NB4 (cell line): ENCODE measurements around the gene FTCDNL1.

Source experiments
- CTCF ChIP-seq: IDR thresholded peaks from one replicate; pipeline ENCODE4 v1.5.1; 2012; ENCODE audit warnings: low read depth, low read length
- POLR2A ChIP-seq: IDR thresholded peaks from 2 replicates; pipeline ENCODE4 v1.6.1; 2011; ENCODE audit warnings: mild to moderate bottlenecking; ENCODE audit not compliant: insufficient read length; ENCODE audit errors: extremely low read depth

- no peak for TF ChIP-seq CTCF
- TF ChIP-seq POLR2A, result no peak
Observed at GRCh38 chr2:199710551-199710950, 140.4 kb downstream of the FTCDNL1 start.
